ENCODE measurements around the gene SEC62. TPM values are rescaled to one million over a fixed set of nuclear protein-coding genes. Genes with fewer than 3 reads are reported as not detected.

SEC62 gene
- total RNA-seq, 1 experiment from 2014 or later = 51.2 TPM

- H3K27me3 Mint-ChIP-seq (ENCODE audit: low read depth) = no peaks in the 10 kb centered on the region
- peaks cover 70% of the 10 kb centered on the region for H3K36me3 Mint-ChIP-seq
- no peak for ATAC-seq
- H3K4me1 Mint-ChIP-seq = no peaks in the 10 kb centered on the region
- ChIA-PET POLR2A (no interaction called here), CTCF (no interaction called here)
- no peak for TF ChIP-seq ATF3 (CRISPR knock-in tag; conservative IDR thresholded peaks at IDR 0.05)
- TF ChIP-seq E2F1 (CRISPR knock-in tag; IDR thresholded peaks at IDR 0.05) = no peak
- TF ChIP-seq GRHL2 (CRISPR knock-in tag; IDR thresholded peaks at IDR 0.05; ENCODE audit: insufficient replicate concordance, severe bottlenecking) = no peak
- no peak for TF ChIP-seq MLX (CRISPR knock-in tag; IDR thresholded peaks at IDR 0.05)
- TF ChIP-seq HMGXB4 (CRISPR knock-in tag; IDR thresholded peaks at IDR 0.05) = no peak
- TF ChIP-seq TCF7 (CRISPR knock-in tag; IDR thresholded peaks at IDR 0.05; ENCODE audit: low read depth) = no peak
- TF ChIP-seq CTCF (IDR thresholded peaks at IDR 0.05) = no peak
- TF ChIP-seq USF1 (CRISPR knock-in tag; IDR thresholded peaks at IDR 0.05) = no peak
- no peak for TF ChIP-seq KAT7 (CRISPR knock-in tag; IDR thresholded peaks at IDR 0.05; ENCODE audit: borderline replicate concordance)
- no peak for TF ChIP-seq AFF4 (CRISPR knock-in tag; IDR thresholded peaks at IDR 0.05; ENCODE audit: borderline replicate concordance)
- no peak for TF ChIP-seq NFE2L1 (CRISPR knock-in tag; IDR thresholded peaks at IDR 0.05)
- no peak overlapping the region for H3K4me3 Mint-ChIP-seq
- no peaks in the 10 kb centered on the region for H3K9me3 Mint-ChIP-seq
- DNase-seq (ENCODE audit: low spot score) = no peak
- H3K27ac Mint-ChIP-seq = no peak overlapping the region
These were observed 17.7 kb downstream of the SEC62 start for GRCh38 chr3:169984292-169984691.

- TF ChIP-seq FOXJ3 (CRISPR knock-in tag; IDR thresholded peaks at IDR 0.05; ENCODE audit: borderline replicate concordance) (no peak), HMGA2 (CRISPR knock-in tag; IDR thresholded peaks at IDR 0.05) (no peak), CBFB (CRISPR knock-in tag; IDR thresholded peaks at IDR 0.05; ENCODE audit: low read depth) (no peak), OVOL2 (CRISPR knock-in tag; IDR thresholded peaks at IDR 0.05; ENCODE audit: borderline replicate concordance) (no peak), USF1 (CRISPR knock-in tag; IDR thresholded peaks at IDR 0.05) (no peak), ATF3 (CRISPR knock-in tag; conservative IDR thresholded peaks at IDR 0.05) (no peak), NFATC4 (CRISPR knock-in tag; IDR thresholded peaks at IDR 0.05) (no peak), GRHL2 (CRISPR knock-in tag; IDR thresholded peaks at IDR 0.05; ENCODE audit: insufficient replicate concordance, severe bottlenecking) (no peak), ZNF396 (CRISPR knock-in tag; IDR thresholded peaks at IDR 0.05; ENCODE audit: borderline replicate concordance) (no peak), MLX (CRISPR knock-in tag; IDR thresholded peaks at IDR 0.05) (no peak), NR1H2 (CRISPR knock-in tag; IDR thresholded peaks at IDR 0.05) (no peak), ETV6 (CRISPR knock-in tag; IDR thresholded peaks at IDR 0.05) (no peak), SOX15 (CRISPR knock-in tag; IDR thresholded peaks at IDR 0.05) (no peak), ZNF219 (CRISPR knock-in tag; IDR thresholded peaks at IDR 0.05; ENCODE audit: borderline replicate concordance) (no peak), NFE2L1 (CRISPR knock-in tag; IDR thresholded peaks at IDR 0.05) (no peak), ZBTB21 (CRISPR knock-in tag; IDR thresholded peaks at IDR 0.05; ENCODE audit: borderline replicate concordance) (no peak)
- CTCF ChIA-PET = no interaction called here
- Mint-ChIP-seq H3K4me1 (no peaks in the 10 kb centered on the region), H3K27ac (no peak overlapping the region), H3K9me3 (no peaks in the 10 kb centered on the region), H3K27me3 (ENCODE audit: low read depth) (no peaks in the 10 kb centered on the region), H3K4me3 (no peak overlapping the region), H3K36me3 (peaks cover 40% of the 10 kb centered on the region)
- POLR2A ChIA-PET = no interaction called here
- ATAC-seq (no peak), DNase-seq (ENCODE audit: low spot score) (no peak)
These were observed 23.8 kb downstream of the SEC62 start for GRCh38 chr3:169990431-169990830.

Data from WTC11 (cell line).